ENCODE data around the gene DNAAF1. TPM values are rescaled to one million over a fixed set of nuclear protein-coding genes. Genes with fewer than 3 reads are reported as not detected.

Gene DNAAF1
- total and polyA plus RNA-seq, 2 donors (not counting 3 experiments of a cell fraction or from before 2014, with no cell fraction given): 0.01 TPM; not detected in 1

- Histone ChIP-seq H3K9ac (replicated peaks; ENCODE audit: extremely low read depth, insufficient read depth, low read length) (no peak overlapping the region), H3K36me3 (ENCODE audit: control insufficient read depth in 2 of 2, extremely low read depth in 1 of 2, insufficient read depth in 2 of 2, low read length in 2 of 2) (peaks cover 4 to 8% of the 10 kb centered on the region in 2 experiments), H3K79me2 (ENCODE audit: control insufficient read depth, insufficient read depth, low read length) (no peaks in the 10 kb centered on the region), H2AFZ (ENCODE audit: low read depth, low read length) (no peak overlapping the region), H3K27me3 (ENCODE audit: control insufficient read depth in 2 of 2, insufficient read depth in 2 of 2, low read length in 2 of 2) (no peaks in the 10 kb centered on the region), H3K4me2 (ENCODE audit: insufficient read depth, low read length) (no peak overlapping the region), H3K27ac (ENCODE audit: insufficient read depth, low read depth, low read length) (no peak overlapping the region), H3K4me3 (replicated peaks in 1 of 3; ENCODE audit: insufficient read depth in 1 of 3, low read depth in 1 of 3, low read length in 3 of 3) (no peak overlapping the region), H3K9me3 (replicated peaks; ENCODE audit: control insufficient read depth, insufficient read depth, low read length) (no peaks in the 10 kb centered on the region), H3K9me1 (replicated peaks; ENCODE audit: control insufficient read depth, extremely low read depth, insufficient read depth, low read length) (no peaks in the 10 kb centered on the region), H4K20me1 (replicated peaks; ENCODE audit: control insufficient read depth, extremely low read depth, insufficient read depth, low read length) (no peaks in the 10 kb centered on the region), H3K4me1 (ENCODE audit: control insufficient read depth, extremely low read depth, insufficient read depth, low read length) (no peaks in the 10 kb centered on the region)
- ChIA-PET POLR2A (no interaction called here), CTCF (no interaction called here)
- dilution Hi-C loops (cut with MboI; ENCODE audit: extremely low pct_ligation_motif_present, low sequenced_read_pairs): no loop called here
- FAIRE-seq (no peak), DNase-seq (ENCODE audit: low read depth, low spot score) (no peak)
- intact Hi-C loops (cut with micrococcal nuclease): no loop called here
- BruUV-seq (replicated peaks): no TSS peak
- TF ChIP-seq MAX (IDR thresholded peaks at IDR 0.05; ENCODE audit: insufficient read depth, insufficient read length) (no peak), FOS (IDR thresholded peaks at IDR 0.05; ENCODE audit: borderline replicate concordance, insufficient read depth, low read length) (no peak), EZH2 (IDR thresholded peaks at IDR 0.05; ENCODE audit: borderline replicate concordance, low read depth, low read length, severe bottlenecking) (no peak), GATA2 (IDR thresholded peaks at IDR 0.05; ENCODE audit: insufficient read depth, insufficient read length, low read depth, low read length) (no peak), POLR2A (IDR thresholded peaks at IDR 0.05; ENCODE audit: low read depth, low read length) (no peak), CTCF (IDR thresholded peaks at IDR 0.05; ENCODE audit: extremely low read depth in 1 of 2, insufficient read depth in 1 of 2, low read depth in 1 of 2, low read length in 2 of 2) (no peak), POLR2AphosphoS5 (IDR thresholded peaks at IDR 0.05; ENCODE audit: insufficient read depth, low read depth, low read length) (no peak), MYC (IDR thresholded peaks at IDR 0.05; ENCODE audit: low read depth, low read length) (no peak), JUN (IDR thresholded peaks at IDR 0.05; ENCODE audit: borderline replicate concordance, insufficient read depth, insufficient read length, low read depth) (no peak)
These were observed 20.6 kb upstream of the DNAAF1 start for GRCh38 chr16:84124257-84125073.
